Fibroblast of skin of right quadriceps (primary cell): ENCODE results near the gene SMIM13.

Experiments used
- DNase-seq: peaks from one replicate; pipeline ENCODE4 v3.0.0-alpha.2; 2013

Gene SMIM13

DNA sequence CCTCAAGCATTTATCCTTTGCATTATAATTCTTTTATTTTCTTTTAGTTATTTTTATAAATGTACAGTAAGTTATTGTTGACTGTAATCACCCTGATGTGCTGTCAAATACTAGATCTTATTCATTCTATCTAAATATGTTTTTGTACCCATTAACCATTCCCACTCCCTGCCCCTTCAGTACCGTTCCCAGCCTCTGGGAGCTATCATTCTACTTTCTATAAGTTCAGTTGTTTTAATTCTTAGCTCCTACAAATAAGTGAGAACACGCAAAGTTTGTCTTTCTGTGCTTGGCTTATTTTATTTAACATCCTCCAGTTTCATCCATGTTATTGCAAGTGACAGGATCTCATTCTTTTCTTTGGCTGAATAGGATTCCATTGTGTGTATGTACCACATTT, 30.3 kb downstream of the SMIM13 start:
- no peak for DNase-seq

DNA sequence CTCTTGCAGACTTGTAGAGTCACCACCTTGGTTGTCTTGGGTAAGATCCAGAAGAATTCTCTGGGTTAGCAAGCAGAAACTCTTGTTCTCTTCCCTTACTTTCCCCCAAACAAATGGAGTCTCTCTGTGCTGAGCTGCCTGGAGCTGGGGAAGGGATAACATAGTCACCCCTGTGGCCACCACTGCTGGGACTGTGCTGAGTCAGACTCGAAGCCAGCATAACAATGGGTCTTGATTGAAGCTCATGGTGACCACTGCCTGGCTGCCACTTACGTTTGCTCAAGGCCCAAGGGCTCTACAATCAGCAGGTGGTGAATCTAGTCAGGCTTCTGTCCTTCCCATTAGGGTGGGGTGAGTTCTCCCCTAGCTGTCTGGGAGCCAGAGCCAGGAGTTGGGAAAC, 33.2 kb downstream of the SMIM13 start:
- DNase-seq: no peak

DNA sequence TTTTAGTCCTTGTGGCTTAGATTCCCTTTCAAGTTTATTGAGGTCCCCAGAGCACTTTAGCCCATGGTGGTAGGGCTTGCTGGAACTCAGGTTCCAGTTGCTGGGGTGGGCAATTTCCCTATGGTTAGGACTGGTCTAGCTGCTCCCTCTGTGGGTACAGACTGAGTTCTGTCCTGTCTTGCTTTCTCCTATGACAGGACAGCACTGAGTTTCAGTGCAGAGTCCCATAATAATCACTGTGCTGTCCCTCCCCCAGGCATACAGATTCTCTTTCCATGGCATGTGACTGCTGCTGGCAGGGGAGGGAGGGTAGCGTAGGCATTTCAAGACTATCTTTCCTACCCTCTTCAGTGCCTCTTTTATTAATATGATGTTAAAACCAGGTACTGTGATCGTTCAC, 35.0 kb downstream of the SMIM13 start:
- no peak for DNase-seq

DNA sequence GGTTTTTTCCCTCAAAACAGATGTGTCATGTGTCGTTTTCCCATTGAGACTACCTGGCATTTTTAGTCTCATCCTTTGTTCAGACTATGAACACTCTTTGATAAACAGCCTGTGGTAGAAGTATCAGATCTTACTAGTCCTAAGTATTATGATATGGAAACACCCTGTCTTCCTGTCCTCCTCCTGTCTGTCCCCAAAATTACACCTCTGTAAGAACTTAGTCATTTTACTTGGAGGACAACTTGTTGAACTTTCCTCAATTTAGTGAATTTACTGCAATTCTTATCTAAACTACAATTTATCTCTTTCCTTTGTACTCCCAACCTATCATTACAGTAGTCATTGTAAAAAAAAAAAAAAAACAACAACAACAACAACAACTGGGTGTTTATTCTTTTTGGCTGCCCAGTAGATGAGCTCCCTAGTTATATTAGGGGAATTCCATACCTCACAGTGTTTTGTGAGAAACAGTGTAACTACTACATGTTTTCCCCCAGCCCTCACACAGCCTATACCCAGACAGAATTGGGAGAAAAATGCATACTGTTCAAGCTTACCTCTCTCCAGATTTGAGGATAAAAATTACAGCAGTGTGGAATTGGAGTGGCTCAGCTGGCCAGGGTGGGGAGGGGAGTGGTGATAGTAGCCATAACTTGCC, 36.4 kb downstream of the SMIM13 start:
- DNase-seq: no peak

DNA sequence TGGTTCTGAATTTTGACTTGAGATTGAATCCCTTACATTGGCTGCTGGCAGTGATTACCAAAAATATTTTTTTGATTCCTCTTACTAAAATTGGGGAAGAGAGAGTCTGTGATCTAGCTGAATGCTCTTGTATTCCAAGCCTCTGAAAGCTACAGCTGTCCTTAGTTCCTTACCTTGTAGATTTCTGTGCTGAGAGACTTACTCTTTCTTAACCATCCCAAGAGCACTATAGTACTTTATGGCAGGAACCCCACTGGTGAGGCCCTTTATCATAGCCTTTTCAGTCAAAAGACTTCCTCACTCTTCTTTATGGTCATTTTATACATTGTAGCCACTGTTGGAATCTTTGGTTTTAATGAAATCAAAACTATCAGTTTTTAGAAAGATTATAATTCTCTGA, 37.0 kb downstream of the SMIM13 start:
- DNase-seq: no peak

DNA sequence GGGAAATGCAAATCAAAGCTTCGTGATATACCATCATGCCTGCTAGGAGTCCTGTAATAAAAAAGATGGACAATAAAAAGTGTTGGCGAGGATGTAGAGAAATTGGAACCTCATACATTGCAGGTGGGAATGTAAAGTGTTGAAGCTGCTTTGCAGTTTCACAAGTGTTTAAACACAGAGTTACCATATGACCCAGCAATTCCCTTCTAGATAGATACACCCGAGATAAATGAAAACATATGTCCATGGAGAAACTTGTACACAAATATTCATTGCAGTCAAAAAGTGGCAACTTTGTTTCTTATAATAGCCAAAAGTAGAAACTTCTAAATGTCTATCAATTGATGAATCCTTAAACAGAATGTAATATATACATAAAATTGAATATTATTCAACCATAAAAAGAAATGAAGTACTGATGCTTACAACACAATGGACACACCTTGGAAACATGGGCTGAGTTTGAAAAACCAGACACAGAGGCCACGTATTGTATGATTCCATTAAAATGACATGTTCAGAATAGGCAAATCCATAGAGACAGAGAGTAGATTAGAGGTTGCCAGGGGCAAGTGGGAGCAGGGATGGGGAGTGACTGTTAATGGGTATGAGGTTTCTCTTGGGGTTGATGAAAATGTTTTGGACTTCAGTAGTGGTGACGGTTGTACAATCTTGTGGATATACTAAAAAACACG, 38.7 kb downstream of the SMIM13 start:
- DNase-seq: peak; percentile 18

DNA sequence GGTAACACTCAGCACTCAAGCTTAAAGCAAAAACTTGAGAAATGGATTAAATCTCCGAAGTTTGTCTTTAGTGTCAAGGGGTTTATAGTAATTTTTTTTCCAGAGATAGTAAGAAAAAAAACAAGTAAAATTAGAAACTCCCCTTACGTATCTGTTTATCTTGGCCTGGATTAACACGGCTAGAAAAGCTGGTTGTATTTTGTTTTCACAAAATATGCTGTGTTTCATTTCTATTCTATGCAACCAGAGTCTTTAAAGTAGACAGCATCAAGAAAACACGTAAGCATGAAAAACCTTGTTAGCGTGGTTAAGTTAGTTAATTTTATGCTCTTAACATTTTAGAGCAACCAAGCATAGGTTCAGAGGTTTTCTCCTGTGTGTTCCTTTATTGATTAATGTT, 39.6 kb downstream of the SMIM13 start:
- DNase-seq: no peak

DNA sequence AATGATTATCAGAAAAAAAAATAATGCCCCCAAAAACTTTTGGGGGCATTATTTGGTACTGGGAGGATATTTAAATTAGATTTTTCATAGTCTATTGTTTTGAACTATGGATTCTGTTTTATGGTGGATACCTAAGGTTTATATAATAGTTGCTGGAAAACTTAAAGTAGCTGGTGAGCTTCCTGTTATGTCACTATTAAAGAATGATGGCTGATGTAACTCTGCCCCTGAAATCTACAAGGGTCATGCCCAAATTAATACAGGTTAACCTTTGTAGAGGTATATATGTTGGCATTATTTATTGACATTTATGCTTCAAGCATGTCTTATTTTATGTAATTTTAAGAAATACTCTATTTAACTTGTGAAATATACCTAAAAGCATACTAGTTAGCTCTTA, 43.2 kb downstream of the SMIM13 start:
- DNase-seq: no peak

DNA sequence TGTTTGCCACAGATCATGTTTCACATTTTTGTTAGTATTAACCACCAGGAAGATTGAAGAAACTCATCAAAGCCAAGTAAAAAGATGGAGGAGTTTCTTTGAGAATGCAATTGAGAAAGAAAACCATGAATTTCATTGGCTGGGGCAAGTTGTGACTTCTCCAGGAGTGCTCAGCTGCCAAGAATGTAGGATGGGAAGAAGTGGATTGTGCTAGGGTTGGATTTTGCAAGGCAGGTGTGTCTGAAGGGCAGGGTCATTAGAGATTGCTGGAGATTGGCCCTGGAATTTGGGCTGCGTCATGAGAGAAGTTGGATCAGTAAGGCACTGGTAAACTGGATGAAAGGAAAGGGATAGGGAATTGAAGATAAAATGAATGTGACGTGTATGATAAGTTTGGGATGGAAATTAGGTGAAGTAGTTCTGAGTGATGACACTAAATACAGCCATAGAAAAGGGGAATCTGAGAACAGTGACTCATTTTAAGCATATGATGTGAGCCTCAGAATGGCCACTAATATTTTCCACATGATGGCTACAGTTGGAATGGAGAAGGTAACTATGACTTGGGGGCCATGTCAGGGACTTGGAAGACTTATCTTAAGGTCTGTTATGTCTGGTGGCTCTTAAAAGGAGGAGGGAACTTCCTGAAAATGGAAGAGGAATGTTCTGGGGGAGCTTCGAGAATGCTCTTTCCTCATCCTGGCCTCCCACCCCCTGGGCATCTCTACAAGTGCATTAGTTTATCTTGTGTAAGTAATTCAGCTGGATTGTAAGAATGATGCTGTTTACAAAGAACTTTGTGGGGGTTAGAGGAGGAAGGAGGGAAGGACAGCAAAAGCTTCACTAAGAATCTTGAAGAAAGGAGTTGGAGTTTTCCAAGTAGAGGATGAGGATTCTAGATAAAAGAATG, 45.7 kb downstream of the SMIM13 start:
- DNase-seq: peak; percentile 54

DNA sequence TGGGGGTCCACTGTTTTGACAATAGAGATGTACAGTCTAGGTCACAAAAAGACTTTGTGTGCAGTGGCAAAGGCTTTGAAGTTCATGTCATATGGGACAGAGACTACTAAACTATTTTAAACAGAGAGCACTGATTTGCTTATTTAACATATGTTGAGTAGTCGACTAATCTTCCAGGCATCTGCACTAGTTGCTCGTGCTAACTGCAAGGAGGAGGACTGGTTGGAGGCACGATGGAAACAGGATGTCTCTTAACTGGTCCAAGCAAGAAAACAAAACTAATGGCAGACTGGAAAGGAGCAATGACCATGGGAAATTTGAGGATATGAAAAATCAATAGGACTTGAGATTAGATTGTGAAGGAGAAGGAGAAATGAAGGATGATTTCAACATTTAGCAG, 46.4 kb downstream of the SMIM13 start:
- peak; percentile 65 for DNase-seq

DNA sequence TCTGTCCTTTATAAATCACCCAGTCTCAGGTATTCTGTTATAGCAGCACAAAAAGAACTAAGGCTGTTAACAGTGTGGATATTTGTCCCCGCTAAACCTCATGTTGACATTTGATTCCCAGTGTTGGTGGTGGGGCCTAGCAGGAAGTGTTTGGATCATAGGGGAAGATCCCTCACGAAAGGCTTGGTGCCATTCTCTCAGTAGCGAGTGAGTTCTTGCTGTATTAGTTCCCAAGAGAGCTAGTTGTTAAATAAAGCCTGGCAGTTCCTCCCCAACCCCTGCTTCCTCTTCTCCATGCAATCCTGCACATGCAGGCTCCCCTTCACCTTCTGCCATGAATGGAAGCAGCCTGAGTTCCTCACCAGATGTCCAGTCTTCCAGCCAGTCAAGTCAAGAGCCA, 47.7 kb downstream of the SMIM13 start:
- no peak for DNase-seq

DNA sequence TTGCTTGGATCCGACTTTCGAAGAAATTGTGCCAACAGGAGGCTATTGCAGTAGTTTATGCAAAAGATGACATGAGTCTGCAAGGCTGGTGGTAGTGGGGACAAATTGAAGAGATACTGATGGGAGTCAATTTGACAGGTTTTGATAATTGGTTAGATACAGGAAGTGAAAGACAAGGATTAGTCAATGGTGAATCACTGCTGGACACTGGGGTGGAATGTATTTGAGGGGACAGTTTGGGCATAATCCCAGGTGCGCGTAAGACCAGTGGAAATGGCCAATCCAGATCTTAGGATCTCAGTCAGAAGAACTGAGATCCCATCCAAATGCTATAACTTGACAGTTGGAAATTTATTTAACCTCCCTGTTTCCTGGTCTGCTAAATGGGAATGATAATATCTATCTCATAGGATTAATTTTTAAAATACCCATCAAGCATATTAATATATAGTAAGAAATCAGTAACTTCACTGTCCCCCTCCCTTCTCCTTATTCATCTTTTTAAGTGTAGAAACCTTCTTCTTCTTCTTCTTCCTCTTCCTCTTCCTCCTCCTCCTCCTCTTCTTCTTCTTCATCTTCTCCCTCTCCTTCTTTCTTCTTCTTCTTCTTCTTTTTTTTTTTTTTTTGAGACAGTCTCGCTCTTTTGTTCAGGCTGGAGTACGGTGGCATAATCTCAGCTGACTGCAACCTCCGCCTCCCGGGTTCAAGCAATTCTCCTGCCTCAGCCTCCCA, 48.8 kb downstream of the SMIM13 start:
- no peak for DNase-seq

DNA sequence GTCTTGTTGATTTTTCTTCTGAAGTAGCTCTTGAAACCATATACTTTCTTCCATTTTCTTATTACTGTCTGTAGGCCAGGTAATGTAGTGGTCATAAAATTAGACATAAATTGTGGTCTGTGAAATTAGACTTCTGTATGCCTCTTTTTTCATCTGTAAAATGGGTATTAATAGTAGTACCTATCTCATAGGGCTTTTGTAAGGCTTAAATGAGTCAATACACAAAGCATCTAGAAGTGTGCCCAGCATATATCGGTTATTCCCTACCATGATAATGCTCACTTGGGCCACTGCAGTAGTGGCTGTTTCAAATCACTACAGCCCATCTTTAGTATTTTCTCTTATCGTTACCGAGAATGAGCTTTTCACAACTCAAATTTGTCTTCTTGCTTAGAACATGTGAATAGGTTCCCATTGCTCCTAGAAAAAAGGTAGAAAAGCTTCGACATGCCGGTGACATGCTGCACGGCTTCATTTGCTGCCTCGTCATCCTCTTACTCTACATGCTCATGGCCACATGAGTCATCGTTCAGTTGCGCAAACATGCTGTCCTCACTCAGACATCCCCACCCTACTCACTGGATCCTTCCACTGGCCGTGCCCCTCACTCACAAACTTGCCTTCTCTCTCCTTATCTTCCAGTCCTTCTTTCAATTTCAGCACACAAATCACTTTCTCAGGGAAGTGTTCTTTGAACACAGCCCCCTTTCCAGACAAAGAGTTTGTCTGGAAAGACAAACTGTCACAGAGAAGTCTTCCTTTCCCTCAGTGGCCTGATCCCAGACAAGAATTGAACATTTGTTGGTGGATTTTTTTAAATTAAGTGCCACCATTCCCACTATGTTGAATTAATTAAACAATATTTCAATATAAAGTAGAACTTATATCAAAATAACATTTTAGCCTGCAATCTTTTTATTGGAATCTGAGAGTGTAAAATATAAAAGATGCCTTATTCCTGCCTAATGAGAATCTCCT, 50.0 kb downstream of the SMIM13 start:
- DNase-seq: peak; percentile 82

DNA sequence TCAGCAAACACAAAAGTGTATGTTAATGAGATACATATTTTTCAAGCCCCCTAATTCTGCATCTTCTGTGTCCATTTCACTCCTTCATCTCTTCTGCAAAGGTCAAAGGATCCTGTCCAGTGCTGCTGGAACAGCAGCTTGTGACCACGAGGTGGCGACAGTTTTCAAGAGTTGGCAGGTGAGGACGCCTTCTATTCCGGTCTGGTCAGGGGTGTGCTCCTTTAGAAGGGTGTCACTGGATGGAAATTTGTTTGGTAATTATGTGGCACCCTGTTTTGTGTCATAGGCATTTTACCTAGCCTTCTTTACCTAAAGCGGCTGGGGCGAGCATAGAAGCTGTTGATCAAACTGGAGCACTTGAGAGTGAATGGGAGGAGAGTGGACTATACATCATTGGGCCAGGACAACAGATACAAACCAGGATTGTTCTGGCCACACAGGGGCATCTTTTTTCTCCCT, 50.8 kb downstream of the SMIM13 start:
- DNase-seq: peak; percentile 66

DNA sequence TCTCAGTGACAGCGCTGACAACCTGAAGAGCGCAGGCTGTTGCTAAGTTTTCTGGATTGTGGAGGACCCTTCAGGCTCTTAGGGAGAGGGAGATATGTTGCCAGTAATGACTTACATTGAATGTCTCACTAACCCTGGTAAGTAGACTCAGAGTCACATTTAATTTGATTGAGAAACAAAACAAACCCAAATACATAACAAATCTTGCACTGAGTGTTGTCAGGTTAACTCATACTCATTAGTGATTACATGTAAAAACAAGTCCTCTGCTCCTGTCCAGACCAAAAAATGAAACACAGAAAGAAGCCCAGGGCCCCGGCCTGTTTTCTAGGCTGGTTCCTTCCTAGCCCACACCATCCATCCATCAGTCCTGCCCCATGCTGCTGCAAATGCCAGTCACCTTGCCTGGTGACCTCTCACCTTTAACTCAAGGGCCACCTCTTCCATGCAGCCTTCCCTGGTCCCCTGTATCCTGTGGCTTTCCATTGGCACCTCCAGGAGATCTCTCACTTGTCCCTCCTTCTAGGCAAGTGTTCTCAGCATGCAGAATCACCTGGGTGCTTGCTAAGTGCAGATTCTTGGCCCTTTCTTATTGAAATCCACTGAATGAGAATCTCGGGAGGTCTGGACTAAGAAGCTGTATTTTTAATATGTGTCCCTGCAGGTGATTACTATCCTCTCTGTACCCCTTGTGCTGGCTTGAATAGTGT, 52.6 kb downstream of the SMIM13 start:
- no peak for DNase-seq

DNA sequence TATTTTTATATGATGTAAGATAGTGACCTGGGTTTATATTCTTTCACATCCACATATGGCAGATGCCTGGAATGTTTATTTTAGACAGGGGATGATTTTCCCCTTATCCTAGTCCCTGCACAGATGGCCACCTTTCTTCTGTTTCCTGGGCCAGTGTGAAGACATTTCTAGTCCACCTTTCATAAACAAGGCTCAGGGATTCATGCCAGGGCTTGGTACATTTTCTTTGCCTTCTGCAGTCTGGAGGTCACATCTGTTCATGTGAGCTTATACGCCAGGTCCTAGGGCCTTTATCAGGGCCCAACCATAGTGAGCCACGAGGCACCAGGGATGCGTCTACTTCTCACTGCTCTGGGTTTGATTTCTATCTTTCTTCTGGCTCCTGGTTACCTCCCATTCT, 55.9 kb downstream of the SMIM13 start:
- DNase-seq: no peak

DNA sequence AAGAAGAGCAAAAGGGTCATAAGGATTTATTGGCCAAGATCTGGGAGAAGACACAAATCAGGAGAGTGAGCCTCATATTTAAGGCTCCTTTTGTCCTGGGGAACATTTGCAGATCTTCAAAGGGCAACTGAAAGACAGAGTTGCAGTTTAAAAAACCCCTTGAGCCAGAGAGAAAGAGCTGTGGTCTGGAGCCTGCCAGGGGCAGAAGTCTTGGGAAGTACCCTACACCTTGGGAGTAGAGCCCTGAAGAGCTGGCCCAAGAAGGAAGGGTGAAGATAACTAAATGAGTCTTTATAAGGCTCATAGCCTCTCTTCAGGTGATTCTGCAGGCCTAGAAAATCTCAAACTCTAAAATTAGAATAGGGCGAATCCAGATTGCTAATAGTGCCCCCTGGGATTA, 57.9 kb downstream of the SMIM13 start:
- DNase-seq: no peak

DNA sequence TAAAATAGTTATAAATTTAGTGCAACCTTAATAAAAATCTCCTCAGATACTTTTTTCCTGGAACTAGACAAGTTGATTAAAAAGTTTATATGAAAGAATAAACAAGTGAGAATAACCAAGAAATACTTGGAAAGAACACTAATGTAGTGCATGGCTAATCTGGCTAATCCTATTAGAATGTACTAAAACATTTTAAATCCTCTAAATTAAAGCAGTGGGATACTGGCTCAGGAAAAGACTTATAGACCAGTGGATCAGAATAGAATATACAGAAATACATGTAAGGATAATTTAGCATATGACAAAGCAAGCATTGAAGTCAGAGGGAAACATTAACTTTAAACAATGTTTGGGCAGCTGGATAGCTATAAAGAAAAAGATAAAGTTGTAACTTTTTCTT, 58.9 kb downstream of the SMIM13 start:
- DNase-seq: no peak

DNA sequence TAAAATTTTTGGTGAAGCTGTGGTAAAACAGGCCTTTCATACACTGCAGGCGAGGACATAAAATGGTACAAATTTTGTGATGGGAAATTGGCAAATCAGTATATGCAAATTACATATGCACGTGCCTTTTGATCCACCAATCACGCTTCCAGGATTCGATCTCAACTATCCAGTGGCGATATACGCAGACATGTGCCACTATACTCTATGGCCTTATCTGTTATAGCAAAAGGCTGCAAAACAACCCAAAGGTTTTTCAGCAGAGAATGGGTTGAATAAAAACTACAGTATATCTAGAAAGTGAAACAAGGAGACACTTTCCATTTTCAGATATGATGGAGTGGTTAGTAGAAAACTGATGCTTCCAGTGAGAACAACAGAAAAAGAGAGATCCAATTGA, 59.8 kb downstream of the SMIM13 start:
- no peak for DNase-seq

DNA sequence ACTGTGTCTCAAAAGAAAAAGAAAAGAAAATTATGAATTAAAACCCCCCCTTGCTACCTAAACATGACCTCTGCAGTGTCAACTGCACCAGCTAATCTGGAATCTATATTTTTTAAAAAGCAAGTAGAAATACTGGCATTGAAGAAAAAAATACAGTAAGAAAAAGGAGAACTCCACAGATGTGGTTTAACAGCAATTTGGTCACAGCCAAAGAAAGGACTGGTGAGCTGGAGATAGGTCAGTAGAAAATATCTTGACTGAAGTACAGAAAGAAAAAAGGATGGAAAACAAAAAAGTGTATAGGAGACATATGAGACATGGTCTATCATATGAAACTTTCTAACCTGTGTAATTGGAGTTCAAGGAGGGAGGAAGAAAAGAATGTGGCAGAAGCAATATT, 62.0 kb downstream of the SMIM13 start:
- DNase-seq: no peak

DNA sequence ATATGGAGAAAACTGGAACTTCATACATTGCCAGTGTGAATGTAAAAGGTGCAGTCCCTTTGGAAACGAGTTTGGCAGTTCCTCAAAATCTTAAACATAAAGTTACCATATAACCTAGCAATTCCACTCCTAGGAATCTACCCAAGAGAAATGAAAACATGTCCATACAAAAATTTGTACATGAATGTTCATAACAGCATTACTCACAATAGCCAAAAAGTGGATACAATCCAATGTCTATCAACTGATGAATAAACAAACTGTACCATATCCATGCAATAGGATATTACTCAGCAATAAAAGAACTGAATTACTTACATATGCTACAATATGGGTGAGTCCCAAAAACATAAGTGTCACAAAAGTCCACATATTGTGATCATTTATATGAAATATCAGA, 66.6 kb downstream of the SMIM13 start:
- peak; percentile 19 for DNase-seq
